ENCODE results near the gene USP21. TPM values are rescaled to one million over a fixed set of nuclear protein-coding genes. Genes with fewer than 3 reads are reported as not detected.

USP21 gene
- total and polyA plus RNA-seq, 2 of the 4 experiments (the other 2 are of a cell fraction): 6.3 to 23.8 TPM

DNA sequence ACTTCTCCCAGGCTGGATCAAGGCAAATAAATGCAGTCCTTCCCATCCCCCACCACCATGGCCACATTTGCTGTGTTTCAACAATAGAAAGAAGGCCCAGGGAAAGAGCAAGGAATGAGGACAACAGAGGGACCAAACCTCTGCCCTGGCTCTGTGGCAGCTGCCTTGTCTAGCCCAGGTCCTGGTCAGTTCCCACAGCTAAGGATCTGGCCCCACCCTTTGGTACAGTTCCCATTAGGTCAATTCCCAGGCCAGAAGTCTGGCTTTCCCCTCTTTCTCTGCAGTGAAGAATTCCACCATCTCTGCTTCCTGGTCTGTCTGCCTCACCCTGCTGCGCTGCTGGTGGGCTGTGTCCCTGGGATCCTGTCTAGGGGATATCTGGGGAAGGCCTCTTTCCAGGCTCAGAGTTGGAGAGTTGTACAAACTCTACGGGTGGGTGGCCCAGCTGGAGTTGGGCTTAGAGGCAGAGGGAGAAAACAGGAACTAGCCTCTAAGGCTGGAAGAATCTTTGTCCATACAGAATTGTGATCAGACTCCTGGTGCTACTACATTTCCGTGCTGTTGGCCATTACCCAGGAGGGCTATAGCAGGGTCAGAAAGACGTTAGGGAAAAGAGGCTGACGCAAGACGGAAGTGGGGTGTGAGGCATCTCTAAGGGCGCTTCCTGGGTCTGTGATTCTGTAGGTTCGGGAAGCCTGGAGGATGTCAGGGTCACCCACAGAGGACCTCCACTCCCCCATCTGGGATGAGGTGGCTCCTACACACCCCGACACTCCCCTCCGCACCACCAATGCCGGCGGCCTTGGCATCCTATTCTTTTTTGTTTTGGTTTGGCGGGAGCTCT is 41.9 kb downstream of the USP21 start:
- Histone ChIP-seq H3K56ac (ENCODE audit: extremely low read depth, insufficient read depth, low read length) (peak overlapping the region; percentile 63; the same call in 1 of the 2 replicates), H3K23ac (ENCODE audit: low read depth, low read length) (peak overlapping the region; percentile 74; the same call in 1 of the 2 replicates), H3K4me2 (ENCODE audit: low read depth, low read length) (peak overlapping the region; percentile 74), H2AFZ (replicated peaks; ENCODE audit: low read length, poor library complexity) (peak overlapping the region; percentile 98), H4K91ac (ENCODE audit: insufficient read depth, low read depth, low read length) (peak overlapping the region; percentile 98), H3K27ac (ENCODE audit: insufficient read depth, low read length) (peak overlapping the region; percentile 88), H3K4me3 (ENCODE audit: insufficient read depth, low read depth, low read length) (peak overlapping the region; percentile 33; the same call in 1 of the 2 replicates), H2BK20ac (ENCODE audit: low read depth, low read length) (peak overlapping the region; percentile 66), H3K9me1 (ENCODE audit: insufficient read depth, low read length) (peaks cover 24% of the 10 kb centered on the region), H3K4ac (ENCODE audit: low read depth, low read length) (peak overlapping the region; percentile 94), H2AK9ac (replicated peaks; ENCODE audit: low read depth, low read length, poor library complexity) (peak overlapping the region; percentile 94), H3K9ac (ENCODE audit: low read depth, low read length) (peak overlapping the region; percentile 79), H3K9me3 (ENCODE audit: control insufficient read depth, insufficient read depth, low read length) (no peaks in the 10 kb centered on the region), H4K5ac (ENCODE audit: low read depth, low read length) (peak overlapping the region; percentile 84), H4K20me1 (ENCODE audit: insufficient read depth, low read length) (peaks cover under 1% of the 10 kb centered on the region; the same call in 1 of the 2 replicates), H3K36me3 (ENCODE audit: control insufficient read depth, insufficient read depth, low read length) (peaks cover 6% of the 10 kb centered on the region; the same call in 1 of the 2 replicates), H2BK120ac (ENCODE audit: low read depth, low read length) (peak overlapping the region; percentile 95), H2AK5ac (ENCODE audit: low read depth, low read length) (peak overlapping the region; percentile 94), H2BK5ac (ENCODE audit: low read depth, low read length, poor library complexity, severe bottlenecking) (peak overlapping the region; percentile 90), H3K79me1 (ENCODE audit: low read depth in 1 of 2, low read length in 2 of 2) (peaks cover 14 to 32% of the 10 kb centered on the region in 2 experiments), H3K18ac (ENCODE audit: low read depth, low read length) (peak overlapping the region; percentile 67), H3K27me3 (ENCODE audit: control insufficient read depth, insufficient read depth, low read length) (no peaks in the 10 kb centered on the region), H4K8ac (ENCODE audit: low read depth in 2 of 2, low read length in 2 of 2) (peak overlapping the region; percentile 85 to 96), H3K4me1 (ENCODE audit: control insufficient read depth, insufficient read depth, low read length) (peaks cover 31% of the 10 kb centered on the region), H2BK15ac (ENCODE audit: low read depth, low read length) (peak overlapping the region; percentile 59; the same call in 2 of the 3 replicates), H3K14ac (replicated peaks; ENCODE audit: low read depth, low read length) (peak overlapping the region; percentile 99)
- TF ChIP-seq, protein P1, sequence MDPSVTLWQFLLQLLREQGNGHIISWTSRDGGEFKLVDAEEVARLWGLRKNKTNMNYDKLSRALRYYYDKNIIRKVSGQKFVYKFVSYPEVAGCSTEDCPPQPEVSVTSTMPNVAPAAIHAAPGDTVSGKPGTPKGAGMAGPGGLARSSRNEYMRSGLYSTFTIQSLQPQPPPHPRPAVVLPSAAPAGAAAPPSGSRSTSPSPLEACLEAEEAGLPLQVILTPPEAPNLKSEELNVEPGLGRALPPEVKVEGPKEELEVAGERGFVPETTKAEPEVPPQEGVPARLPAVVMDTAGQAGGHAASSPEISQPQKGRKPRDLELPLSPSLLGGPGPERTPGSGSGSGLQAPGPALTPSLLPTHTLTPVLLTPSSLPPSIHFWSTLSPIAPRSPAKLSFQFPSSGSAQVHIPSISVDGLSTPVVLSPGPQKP (IDR thresholded peaks at IDR 0.05; ENCODE audit: borderline replicate concordance, low read depth, low read length): no peak
- TF ChIP-seq CEBPB (IDR thresholded peaks at IDR 0.05; ENCODE audit: low read depth, low read length): peak; percentile 49; the same call in 1 of the 2 replicates
- WGBS, 2 experiments (ENCODE audit: extremely low coverage in 2 of 2, insufficient read length in 1 of 2): 8% methylated on average over 2 of the region's 13 CpGs; no CpG with 5 or more reads in 1 of the 2 experiments
- in situ Hi-C loops (cut with MboI; ENCODE audit: low sequenced_read_pairs): no loop called here
- POLR2A ChIA-PET (ENCODE audit: unreplicated experiment): interaction anchor here (0.5 to 0.9 kb wide), 2 partner anchors 24 to 73 kb away, joined by 3 to 4 read pairs; partner anchors contain the start of gene TOMM40L
- intact Hi-C loops (cut with micrococcal nuclease): no loop called here
- no peak for ATAC-seq (ENCODE audit: low read depth)
- DNase-seq: peak; percentile 69
- dilution Hi-C loops (cut with HindIII; ENCODE audit: low sequenced_read_pairs, unreplicated experiment): no loop called here
- BruUV-seq (replicated peaks): no TSS peak
- CTCF ChIA-PET: interaction anchor here (0.5 to 3.0 kb wide), 5 partner anchors 9 to 185 kb away, joined by 3 to 19 read pairs (median 3); partner anchors contain the start of gene TOMM40L

Measured in IMR-90 (cell line).